ENCODE measurements around the gene NR5A1. TPM values are rescaled to one million over a fixed set of nuclear protein-coding genes. Genes with fewer than 3 reads are reported as not detected.
A peak's percentile ranks its signal among the peaks of the same experiment; 100 is the strongest.

The NR5A1 gene
- total RNA-seq, 2 donors from 2014 or later: 0.82 TPM; not detected in 1

GRCh38 chr9:124454296-124454695 lies 52.9 kb downstream of the NR5A1 start:
- DNase-seq: no peak

GRCh38 chr9:124453586-124454191 lies 53.5 kb downstream of the NR5A1 start:
- DNase-seq: peak; percentile 75
- Histone ChIP-seq H3K9ac (ENCODE audit: low read depth in 2 of 2, low read length in 2 of 2) (no peak overlapping the region), H3K27ac (no peak overlapping the region), H3K4me1 (no peaks in the 10 kb centered on the region), H3K9me3 (no peaks in the 10 kb centered on the region), H3K4me3 (peak overlapping the region; percentile 25), H3K36me3 (no peaks in the 10 kb centered on the region), H3K27me3 (peaks cover 33% of the 10 kb centered on the region)
- intact Hi-C loops (cut with DNase I): no loop called here
- TF ChIP-seq CTCF (IDR thresholded peaks at IDR 0.05): no peak

More at GRCh38 chr9:124454296-124454695, 52.9 kb downstream of the NR5A1 start:
- Histone ChIP-seq H3K27me3 (peaks cover 33% of the 10 kb centered on the region), H3K9ac (ENCODE audit: low read depth in 2 of 2, low read length in 2 of 2) (no peak overlapping the region), H3K27ac (no peak overlapping the region), H3K4me3 (no peak overlapping the region), H3K4me1 (no peaks in the 10 kb centered on the region), H3K9me3 (no peaks in the 10 kb centered on the region), H3K36me3 (no peaks in the 10 kb centered on the region)
- intact Hi-C loops (cut with DNase I): no loop called here
- no peak for TF ChIP-seq CTCF (IDR thresholded peaks at IDR 0.05)

DNA sequence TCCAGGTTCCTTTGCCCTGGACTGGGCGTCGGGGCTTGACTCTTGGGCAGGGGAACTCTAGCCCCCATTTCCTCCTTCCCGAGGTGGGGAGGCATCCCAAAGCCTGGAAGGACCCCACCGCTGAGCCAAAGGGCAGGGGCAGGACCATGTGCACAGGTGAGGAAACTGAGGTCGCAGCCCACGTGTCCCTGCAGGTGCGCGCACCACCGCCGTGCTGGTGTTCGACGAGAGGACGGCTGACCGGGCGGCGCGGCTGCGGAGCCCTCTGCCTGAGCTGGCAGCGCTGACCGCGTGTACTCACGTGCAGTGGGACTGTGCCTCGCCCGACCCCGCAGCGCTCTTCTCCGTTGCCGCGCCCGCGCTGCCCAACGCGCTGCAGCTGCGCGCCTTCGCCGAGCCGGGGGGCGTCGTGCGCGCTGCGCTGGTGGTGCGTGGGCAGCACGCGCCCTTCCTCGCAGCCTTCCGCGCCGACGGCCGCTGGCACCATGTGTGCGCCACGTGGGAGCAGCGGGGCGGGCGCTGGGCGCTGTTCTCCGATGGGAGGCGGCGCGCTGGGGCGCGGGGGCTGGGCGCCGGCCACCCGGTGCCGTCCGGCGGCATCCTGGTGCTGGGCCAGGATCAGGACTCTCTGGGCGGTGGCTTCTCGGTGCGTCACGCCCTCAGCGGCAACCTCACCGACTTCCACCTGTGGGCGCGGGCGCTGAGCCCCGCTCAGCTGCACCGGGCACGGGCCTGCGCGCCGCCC lies 54.2 kb downstream of the NR5A1 start:
- no peak for TF ChIP-seq CTCF (IDR thresholded peaks at IDR 0.05)
- Histone ChIP-seq H3K27ac (no peak overlapping the region), H3K9me3 (no peaks in the 10 kb centered on the region), H3K27me3 (peaks cover 33% of the 10 kb centered on the region), H3K4me3 (peak overlapping the region; percentile 25), H3K9ac (ENCODE audit: low read depth in 2 of 2, low read length in 2 of 2) (no peak overlapping the region), H3K36me3 (no peaks in the 10 kb centered on the region), H3K4me1 (no peaks in the 10 kb centered on the region)
- intact Hi-C loops (cut with DNase I): no loop called here
- DNase-seq: no peak

DNA sequence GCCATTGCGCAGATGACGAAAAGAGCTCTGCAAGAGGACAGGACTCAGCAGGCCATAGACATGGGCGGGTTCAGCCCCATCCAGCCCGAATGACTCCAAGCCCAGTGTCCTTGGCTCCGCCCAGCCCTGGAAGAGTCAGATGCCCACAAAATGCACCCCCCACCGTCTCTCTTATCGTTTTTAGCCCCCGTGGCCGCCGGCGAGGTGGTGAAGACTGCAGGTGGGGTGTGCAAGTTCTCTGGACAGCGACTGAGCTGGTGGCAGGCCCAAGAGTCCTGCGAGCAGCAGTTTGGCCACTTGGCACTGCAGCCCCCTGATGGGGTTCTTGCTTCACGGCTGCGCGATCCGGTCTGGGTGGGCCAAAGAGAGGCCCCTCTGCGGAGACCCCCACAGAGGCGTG lies 54.9 kb downstream of the NR5A1 start:
- no peak for TF ChIP-seq CTCF (IDR thresholded peaks at IDR 0.05)
- Histone ChIP-seq H3K4me1 (no peaks in the 10 kb centered on the region), H3K9me3 (no peaks in the 10 kb centered on the region), H3K27ac (no peak overlapping the region), H3K36me3 (no peaks in the 10 kb centered on the region), H3K27me3 (peaks cover 33% of the 10 kb centered on the region), H3K4me3 (no peak overlapping the region), H3K9ac (ENCODE audit: low read depth in 2 of 2, low read length in 2 of 2) (no peak overlapping the region)
- no peak for DNase-seq
- intact Hi-C loops (cut with DNase I): no loop called here

- no peak for DNase-seq
- no peak overlapping the region for H3K27ac ChIP-seq
- peaks cover 33% of the 10 kb centered on the region for H3K27me3 ChIP-seq
- TF ChIP-seq CTCF (IDR thresholded peaks at IDR 0.05): no peak
- H3K36me3 ChIP-seq: no peaks in the 10 kb centered on the region
- no peak overlapping the region for H3K9ac ChIP-seq (ENCODE audit: low read depth in 2 of 2, low read length in 2 of 2)
- H3K4me1 ChIP-seq: no peaks in the 10 kb centered on the region
- H3K9me3 ChIP-seq: no peaks in the 10 kb centered on the region
- H3K4me3 ChIP-seq: no peak overlapping the region
- intact Hi-C loops (cut with DNase I): no loop called here
These were observed 56.1 kb downstream of the NR5A1 start for GRCh38 chr9:124450931-124451661.

All from colonic mucosa (tissue), 4 donors.